ENCODE data around the gene LARGE1.

The LARGE1 gene

GRCh38 chr22:33654173-33654895 is 265.9 kb downstream of the LARGE1 start:
- DNase-seq = no peak

- DNase-seq = no peak
Measured at GRCh38 chr22:33653532-33654063, 266.7 kb downstream of the LARGE1 start.

DNA sequence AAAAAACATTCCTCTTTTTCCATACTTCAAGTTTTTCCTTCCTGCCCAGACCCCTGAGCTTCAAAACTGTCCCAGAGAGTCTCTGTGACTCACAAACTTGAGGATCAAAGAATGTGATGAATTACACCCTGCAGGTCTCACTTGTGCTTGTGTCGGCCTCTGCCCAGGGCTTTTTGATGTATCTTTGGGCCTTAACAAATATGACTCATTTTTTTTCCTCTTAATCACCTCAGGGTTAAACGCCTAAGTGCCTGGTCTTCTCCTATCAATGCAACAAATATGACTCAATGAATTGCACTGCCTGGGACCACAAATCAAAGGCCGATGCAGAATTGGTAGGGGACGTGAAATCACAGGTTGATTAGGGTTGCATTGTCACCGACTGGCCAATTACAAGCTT is 267.7 kb downstream of the LARGE1 start:
- no peak for DNase-seq

DNA sequence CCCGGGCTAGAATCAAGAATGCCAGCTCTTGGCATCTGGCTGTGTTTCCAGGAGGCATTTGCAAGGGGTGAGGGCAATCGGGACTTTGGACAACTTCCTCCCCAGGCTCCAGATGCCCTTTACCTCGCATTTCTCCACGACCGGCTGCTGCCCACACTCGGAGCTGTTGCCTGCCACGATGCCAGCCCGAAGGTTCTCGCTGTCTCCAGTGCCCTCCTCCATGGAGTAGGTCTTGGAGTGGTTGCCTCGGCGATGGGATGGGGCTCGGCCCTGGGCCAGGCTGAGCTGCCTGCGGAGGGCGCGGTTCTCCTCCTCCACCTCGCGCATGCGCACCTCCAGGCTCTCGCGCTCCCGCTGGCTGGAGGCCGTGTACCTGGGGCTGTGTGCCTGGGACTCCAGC is 270.0 kb downstream of the LARGE1 start:
- no peak for DNase-seq

DNA sequence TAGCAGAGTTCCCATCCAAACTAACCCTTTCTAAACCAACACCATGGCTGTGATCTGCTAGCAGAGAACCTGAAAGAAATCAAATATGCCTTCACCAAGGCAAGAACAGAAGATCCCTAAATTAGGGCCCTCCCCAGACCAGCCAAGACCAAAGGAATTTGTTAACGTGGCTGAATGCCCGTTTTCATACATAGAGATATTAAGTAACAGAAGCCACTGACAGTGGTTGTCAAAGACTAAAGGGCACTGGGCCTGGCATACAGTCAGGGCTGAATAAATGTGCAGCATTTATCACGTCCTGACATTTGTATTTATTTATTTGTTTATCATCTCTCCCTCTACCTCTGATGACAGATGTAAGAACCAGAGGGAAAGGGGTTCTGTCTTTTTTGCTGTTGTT is 271.8 kb downstream of the LARGE1 start:
- no peak for DNase-seq

DNA sequence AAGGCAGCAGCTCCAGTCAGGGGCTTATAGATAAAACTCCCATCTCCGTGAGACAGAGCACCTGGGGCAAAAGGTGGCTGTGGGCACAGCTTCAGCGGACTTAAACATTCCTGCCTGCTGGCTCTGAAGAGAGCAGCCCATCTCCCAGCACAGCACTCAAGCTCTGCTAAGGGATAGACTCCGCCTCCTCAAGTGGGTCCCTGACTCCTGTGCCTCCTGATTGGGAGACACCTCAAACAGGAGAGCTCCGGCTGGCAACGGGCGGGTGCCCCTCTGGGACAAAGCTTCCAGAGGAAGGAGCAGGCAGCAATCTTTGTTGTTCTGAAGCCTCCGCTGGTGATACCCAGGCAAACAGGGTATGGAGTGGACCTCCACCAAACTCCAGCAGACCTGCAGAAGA is 279.4 kb downstream of the LARGE1 start:
- no peak for DNase-seq

DNA sequence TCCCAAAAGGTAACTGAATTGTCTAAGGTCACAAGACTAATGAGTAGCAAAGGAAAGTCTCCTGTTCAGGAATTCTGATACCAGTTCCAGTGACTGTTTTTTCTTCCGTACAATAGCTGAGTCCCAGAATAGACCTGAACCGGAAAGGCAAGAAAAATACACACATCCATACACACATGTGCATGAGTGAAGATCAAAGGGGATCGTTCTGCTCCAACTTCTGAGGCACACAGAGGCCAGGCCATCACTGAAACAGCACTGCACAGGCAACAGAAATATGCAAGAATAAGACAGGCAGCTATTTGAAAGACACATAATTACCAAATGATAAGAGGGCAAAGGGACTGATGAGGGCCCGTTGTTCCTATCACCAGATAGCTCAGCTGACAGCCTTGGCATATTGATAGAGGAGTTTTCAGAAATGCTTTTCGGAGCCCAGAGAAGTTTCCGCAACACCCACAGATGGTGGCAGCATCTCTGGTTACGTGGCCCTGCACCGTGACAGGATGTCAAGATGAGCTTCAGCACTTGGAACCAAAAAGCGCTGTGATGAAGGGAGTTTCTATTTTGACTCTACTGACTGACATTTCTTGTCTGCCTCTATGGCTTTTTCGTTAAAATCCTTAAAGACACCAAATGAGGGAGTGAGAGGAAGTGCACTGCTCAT is 280.6 kb downstream of the LARGE1 start:
- DNase-seq = no peak

DNA sequence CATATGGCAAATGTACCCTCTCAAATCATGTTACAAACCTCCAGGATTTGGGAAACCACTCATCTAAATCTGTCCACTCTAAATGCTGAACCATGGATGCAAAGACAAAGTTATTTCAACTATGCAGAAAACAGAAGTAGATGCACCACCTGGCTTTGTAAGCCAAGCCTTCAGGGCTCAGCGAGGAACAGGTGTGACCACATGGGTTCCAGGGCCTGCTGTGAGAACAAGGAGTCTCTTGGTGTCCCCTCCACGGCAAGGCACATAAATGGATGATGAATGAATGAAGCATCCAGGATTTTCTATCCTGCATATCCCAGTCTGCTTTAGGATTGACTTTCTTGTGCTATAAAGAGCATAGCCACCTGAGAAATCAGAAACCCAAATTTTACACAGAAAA is 284.5 kb downstream of the LARGE1 start:
- DNase-seq = no peak

DNA sequence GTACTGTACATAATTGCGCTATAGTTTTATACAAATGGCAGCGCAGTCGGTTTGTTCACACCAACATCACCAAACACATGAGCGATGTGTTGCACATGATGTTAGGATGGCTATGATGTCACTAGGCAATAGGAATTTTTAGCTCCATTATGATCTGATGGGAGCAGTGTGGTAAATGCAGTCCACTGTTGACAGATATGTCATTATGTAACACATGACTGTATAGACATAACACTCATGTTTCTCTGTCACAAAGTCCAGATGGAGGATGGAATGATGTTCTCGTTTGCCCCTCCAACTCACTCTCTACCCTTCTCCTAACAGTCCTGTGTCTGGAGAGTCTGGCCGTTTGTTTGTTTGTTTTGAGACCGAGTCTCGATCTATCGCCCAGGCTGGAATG is 288.5 kb downstream of the LARGE1 start:
- no peak for DNase-seq

DNA sequence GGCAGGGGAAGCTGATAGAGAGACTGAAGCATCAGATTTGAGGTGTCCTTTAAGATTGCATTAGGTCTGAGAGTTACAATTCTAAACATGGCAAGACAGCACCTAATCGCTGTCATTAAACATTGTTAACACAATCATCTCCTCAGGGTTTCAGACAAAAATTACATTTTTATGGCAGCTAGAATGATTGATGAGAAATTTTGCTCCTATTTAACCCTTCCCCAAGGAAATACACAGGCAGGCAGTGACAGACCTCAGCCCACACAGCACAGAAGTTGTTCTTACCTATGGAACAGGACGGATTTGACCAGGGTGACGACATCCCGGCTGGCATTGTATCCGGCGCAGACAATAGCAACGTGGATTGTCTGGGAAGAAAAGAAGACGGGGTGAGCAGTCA is 294.3 kb downstream of the LARGE1 start:
- DNase-seq = no peak

DNA sequence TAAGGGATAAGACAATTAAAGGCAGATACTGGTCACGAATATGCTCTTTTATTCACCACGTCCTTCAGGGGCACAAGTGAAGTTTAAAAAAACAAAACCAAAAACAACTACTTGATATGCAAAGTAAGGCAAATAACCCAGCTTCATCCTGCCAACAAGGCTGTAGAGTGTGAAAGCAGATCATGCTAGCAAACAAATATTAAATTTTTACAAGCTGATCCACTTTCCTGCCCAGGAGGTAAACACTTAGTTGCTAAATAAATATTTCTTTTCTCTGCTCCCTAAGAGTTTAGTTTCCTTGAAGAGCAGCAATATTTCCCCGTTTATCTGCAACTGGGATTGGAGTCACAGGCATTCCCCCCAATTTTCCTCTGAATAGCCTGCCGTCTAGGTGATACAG is 300.2 kb downstream of the LARGE1 start:
- no peak for DNase-seq

DNA sequence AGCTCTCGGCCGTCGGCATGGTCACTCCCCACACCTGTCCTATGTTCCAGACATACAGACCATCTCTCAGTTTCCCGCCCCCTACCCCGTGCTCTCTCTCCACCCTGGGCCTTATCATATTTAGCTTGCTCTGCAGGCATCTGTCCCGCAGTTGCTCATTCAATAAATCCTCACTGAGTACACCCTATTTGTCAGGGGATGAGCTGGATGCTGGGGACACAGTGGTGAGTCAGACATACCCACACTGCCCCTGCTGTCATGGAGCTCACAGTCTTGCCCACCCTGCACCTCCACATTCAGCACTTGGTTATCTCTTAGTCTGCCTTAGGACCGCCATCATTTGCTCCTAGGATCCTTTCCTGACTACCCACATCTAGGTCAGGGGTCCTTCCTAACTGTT is 313.8 kb downstream of the LARGE1 start:
- no peak for DNase-seq

GRCh38 chr22:33605666-33606065 is 314.6 kb downstream of the LARGE1 start:
- DNase-seq = no peak

DNA sequence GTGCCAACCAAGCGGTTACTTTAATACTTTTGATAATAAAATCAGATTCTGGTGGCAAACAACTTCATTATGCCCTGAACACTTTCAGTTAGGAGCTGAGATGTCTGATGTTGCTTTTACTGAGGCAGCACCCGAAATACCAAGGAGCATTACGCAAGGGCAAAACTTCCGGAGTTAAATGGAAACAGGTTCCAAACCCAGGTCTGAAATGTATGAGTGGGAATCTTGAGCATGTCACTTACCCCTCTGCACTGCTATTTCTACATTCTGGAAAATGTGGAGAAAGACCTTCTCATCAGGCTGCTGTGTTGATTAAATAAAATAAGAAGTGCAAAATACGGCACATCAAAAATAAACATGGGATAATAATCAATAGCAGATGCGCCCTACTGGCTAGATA is 315.1 kb downstream of the LARGE1 start:
- DNase-seq = no peak

- DNase-seq = no peak
Measured at GRCh38 chr22:33601062-33601461, 319.2 kb downstream of the LARGE1 start.

DNA sequence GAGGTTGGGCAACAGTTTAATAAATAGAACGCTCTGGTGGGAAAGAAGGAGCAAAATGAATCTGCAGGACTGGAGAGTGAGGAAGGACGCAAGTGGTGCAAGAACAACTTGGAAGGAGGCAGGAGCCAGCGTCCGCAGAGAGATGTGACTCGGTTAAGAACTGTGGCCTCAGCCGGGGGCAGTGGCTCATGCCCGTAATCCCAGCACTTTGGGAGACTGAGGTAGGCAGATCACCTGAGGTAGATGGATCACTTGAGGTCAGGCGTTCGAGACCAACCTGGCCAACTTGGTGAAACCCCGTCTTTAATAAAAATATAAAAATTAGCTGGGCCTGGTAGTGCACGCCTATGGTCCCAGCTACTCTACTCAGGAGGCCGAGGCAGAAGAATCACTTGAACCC is 319.7 kb downstream of the LARGE1 start:
- no peak for DNase-seq

- DNase-seq = no peak
Measured at GRCh38 chr22:33600113-33600512, 320.2 kb downstream of the LARGE1 start.

GRCh38 chr22:33599596-33599995 is 320.7 kb downstream of the LARGE1 start:
- DNase-seq = no peak

DNA sequence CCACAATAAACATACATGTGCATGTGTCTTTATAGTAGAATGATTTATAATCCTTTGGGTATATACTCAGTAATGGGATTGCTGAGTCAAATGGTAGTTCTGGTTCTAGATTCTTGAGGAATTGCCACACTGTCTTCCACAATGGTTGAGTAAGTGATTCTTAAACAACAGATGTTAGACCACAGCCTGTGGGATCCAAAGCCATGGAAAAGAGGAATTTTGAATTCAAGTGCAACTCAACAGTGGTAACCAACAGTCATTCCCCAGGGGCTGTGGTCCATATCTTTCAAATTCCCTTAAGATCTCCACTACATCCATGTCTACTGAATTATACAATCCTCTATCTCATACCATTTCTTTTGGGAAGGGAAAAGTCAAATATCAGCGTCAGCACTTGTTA is 321.5 kb downstream of the LARGE1 start:
- DNase-seq = no peak

- DNase-seq = no peak
Measured at GRCh38 chr22:33597274-33597985, 322.8 kb downstream of the LARGE1 start.

- DNase-seq = no peak
Measured at GRCh38 chr22:33593818-33594217, 326.5 kb downstream of the LARGE1 start.

DNA sequence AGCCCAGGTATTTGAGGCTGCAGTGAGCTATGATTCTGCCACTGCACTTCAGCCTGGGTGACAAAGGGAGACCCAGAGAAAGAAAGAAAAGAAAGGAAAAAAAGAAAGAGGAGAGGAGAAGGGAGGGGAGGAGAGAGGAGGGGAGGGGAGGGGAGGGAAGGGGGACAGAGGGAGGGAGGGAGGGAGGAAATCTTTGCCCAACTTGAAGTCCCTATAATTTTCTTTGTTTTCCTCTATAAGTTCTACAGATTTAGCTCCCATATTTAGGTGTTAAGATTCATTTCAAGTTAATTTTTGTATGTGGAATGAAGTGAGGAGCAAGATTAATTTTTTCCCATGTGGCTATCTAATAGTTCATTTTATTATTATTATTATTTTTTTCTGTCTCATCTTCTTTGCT is 328.3 kb downstream of the LARGE1 start:
- no peak for DNase-seq

GRCh38 chr22:33589297-33589696 is 331.0 kb downstream of the LARGE1 start:
- DNase-seq = no peak

DNA sequence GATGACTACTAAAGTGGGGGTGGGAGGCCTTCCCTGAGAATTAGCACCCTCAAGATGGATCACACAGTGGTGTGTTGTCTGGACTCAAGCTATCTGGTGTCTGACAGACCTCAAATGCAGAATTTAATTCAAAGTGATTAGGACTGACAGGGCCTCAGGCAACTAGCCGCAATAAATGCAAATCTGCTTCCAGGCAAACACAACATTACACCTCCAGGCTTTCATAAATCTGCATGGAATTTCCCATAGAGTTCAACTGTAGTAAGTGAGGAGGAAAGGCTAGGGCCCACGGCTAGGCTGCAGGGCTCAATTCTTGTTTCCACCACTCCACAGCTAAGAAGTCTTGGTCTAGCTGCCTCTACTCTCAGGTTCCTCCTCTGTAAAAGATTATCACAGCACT is 331.4 kb downstream of the LARGE1 start:
- DNase-seq = no peak

Measured in NK-92 treated with Interleukin-12 subunit alpha and Interleukin-12 subunit beta, amount 100 ng/mL, for 24 hours (cell line).